PC-9 (cell line): ENCODE results near the gene TRMT2A. TPM values are rescaled to one million over a fixed set of nuclear protein-coding genes. Genes with fewer than 3 reads are reported as not detected.
A peak's percentile ranks its signal among the peaks of the same experiment; 100 is the strongest.

Source experiments
- BruUV-seq: library from RNA; stranded (reverse); fragments of 400-500 nt; replicated peaks from 2 replicates; lab custom pipeline; 2021; lab: Mats Ljungman, UMichigan
- CTCF ChIA-PET: fragments of 300-600 bp; sonication (Branson Sonifier 250); formaldehyde crosslinking; loops from one replicate; lab custom pipeline; 2022; ENCODE audit warnings: antibody characterized with exemption; lab: Charles Lee
- POLR2A ChIA-PET: fragments of 300-600 bp; sonication (Branson Sonifier 250); formaldehyde crosslinking; loops from one replicate; lab custom pipeline; 2022; ENCODE audit warnings: antibody characterized with exemption; ENCODE audit not compliant: unreplicated experiment; lab: Charles Lee
- DNase-seq, 2 experiments: peaks; one replicate each; pipeline versions ENCODE4 v3.0.0 to v3.0.0-alpha.2; 2015 to 2022; ENCODE audit warnings: mixed read lengths in 1 of 2
- H2AFZ ChIP-seq: fragments of 200-600 bp; sonication (generic); 2 replicates; pipeline ENCODE4 v1.8.1; 2017; ENCODE audit warnings: antibody characterized with exemption
- H3F3A ChIP-seq: fragments of 200-600 bp; sonication (generic); 2 replicates; pipeline ENCODE4 v1.8.1; 2017; ENCODE audit warnings: antibody characterized with exemption, mild to moderate bottlenecking, low read depth; ENCODE audit not compliant: insufficient read depth
- H3K27ac ChIP-seq: fragments of 200-600 bp; sonication (generic); 2 replicates; pipeline ENCODE4 v1.6.1; 2016; ENCODE audit warnings: mixed run types
- H3K27me3 ChIP-seq: fragments of 200-600 bp; sonication (generic); 2 replicates; pipeline ENCODE4 v1.6.1; 2016; ENCODE audit warnings: low read depth, mixed run types; ENCODE audit not compliant: insufficient read depth
- H3K36me3 ChIP-seq: fragments of 200-600 bp; sonication (generic); 2 replicates; pipeline ENCODE4 v1.6.1; 2016; ENCODE audit warnings: low read depth, mixed run types
- H3K4me1 ChIP-seq: fragments of 200-600 bp; sonication (generic); replicated peaks from 2 replicates; pipeline ENCODE4 v1.6.1; 2016; ENCODE audit warnings: mixed run types; ENCODE audit not compliant: insufficient read depth
- H3K4me2 ChIP-seq: fragments of 200-600 bp; sonication (generic); 2 replicates; pipeline ENCODE4 v1.6.1; 2017; ENCODE audit warnings: mixed run types
- H3K4me3 ChIP-seq: fragments of 200-600 bp; sonication (generic); 2 replicates; pipeline ENCODE4 v1.6.1; 2016; ENCODE audit warnings: mixed run types
- H3K79me2 ChIP-seq: fragments of 200-600 bp; sonication (generic); 2 replicates; pipeline ENCODE4 v1.6.1; 2017; ENCODE audit warnings: low read depth, mixed run types
- H3K9me2 ChIP-seq: fragments of 200-600 bp; sonication (generic); 2 replicates; pipeline ENCODE4 v1.8.1; 2017; ENCODE audit warnings: mild to moderate bottlenecking; ENCODE audit not compliant: insufficient read depth
- H3K9me3 ChIP-seq: fragments of 200-600 bp; sonication (generic); 2 replicates; pipeline ENCODE4 v1.8.1; 2016; ENCODE audit warnings: low read depth; ENCODE audit not compliant: insufficient read depth
- H4K20me1 ChIP-seq: fragments of 200-600 bp; sonication (generic); 2 replicates; pipeline ENCODE4 v1.8.1; 2017; ENCODE audit not compliant: insufficient read depth
- CTCF ChIP-seq: fragments of 200-600 bp; sonication (generic); conservative IDR thresholded peaks from 2 replicates; pipeline ENCODE4 v1.6.1; 2017; ENCODE audit warnings: mixed run types, antibody characterized with exemption, mild to moderate bottlenecking, moderate library complexity
- EZH2 ChIP-seq: fragments of 200-600 bp; sonication (generic); IDR thresholded peaks from 2 replicates; pipeline ENCODE4 v1.8.0; 2017; ENCODE audit warnings: antibody characterized with exemption, low read depth
- intact Hi-C: fragments of 100-400 bp; cut with micrococcal nuclease; formaldehyde crosslinking; loops from one replicate; pipeline ENCODE4 v1.10.0; 2022; ENCODE audit not compliant: unreplicated experiment
- total RNA-seq: library from RNA; stranded (reverse); gene quantifications from 2 replicates; pipeline ENCODE4 v1.2.3, GENCODE V29; 2021

Gene TRMT2A
- total RNA-seq, 1 experiment from 2014 or later = 31.5 TPM

- H3K27me3 ChIP-seq = no peaks in the 10 kb centered on the region
- peaks cover 8% of the 10 kb centered on the region; the same call in 1 of the 2 replicates for H3F3A ChIP-seq
- CTCF ChIA-PET = interaction anchor here (0.6 kb wide), 1 partner anchor 80 kb away, joined by 5 read pairs; no protein-coding TSS in a partner anchor
- H3K9me3 ChIP-seq = no peaks in the 10 kb centered on the region
- H3K4me2 ChIP-seq = no peak overlapping the region
- H3K79me2 ChIP-seq = no peaks in the 10 kb centered on the region
- intact Hi-C loops = no loop called here
- H3K36me3 ChIP-seq = no peaks in the 10 kb centered on the region
- H3K9me2 ChIP-seq = no peaks in the 10 kb centered on the region
- H3K4me3 ChIP-seq = no peak overlapping the region
- no TSS peak for BruUV-seq
- TF ChIP-seq CTCF = no peak
- no peak for TF ChIP-seq EZH2
- no peak for DNase-seq
- no peak overlapping the region for H2AFZ ChIP-seq
- peaks cover 1% of the 10 kb centered on the region; the same call in 1 of the 2 replicates for H4K20me1 ChIP-seq
- no peak overlapping the region for H3K27ac ChIP-seq
- no peaks in the 10 kb centered on the region; the same call in 1 of the 2 replicates for H3K4me1 ChIP-seq
- POLR2A ChIA-PET = no interaction called here
Observed at GRCh38 chr22:20129747-20130014, 12.7 kb upstream of the TRMT2A start.

GRCh38 chr22:20128902-20129746, 12.1 kb upstream of the TRMT2A start:
- Histone ChIP-seq H3F3A (peaks cover 8% of the 10 kb centered on the region; the same call in 1 of the 2 replicates), H3K79me2 (no peaks in the 10 kb centered on the region), H3K9me2 (no peaks in the 10 kb centered on the region), H3K4me1 (no peaks in the 10 kb centered on the region; the same call in 1 of the 2 replicates), H2AFZ (no peak overlapping the region), H3K9me3 (no peaks in the 10 kb centered on the region), H3K4me3 (no peak overlapping the region), H3K36me3 (no peaks in the 10 kb centered on the region), H3K27me3 (no peaks in the 10 kb centered on the region), H3K27ac (no peak overlapping the region), H3K4me2 (no peak overlapping the region), H4K20me1 (no peaks in the 10 kb centered on the region)
- intact Hi-C loops = no loop called here
- CTCF ChIA-PET = interaction anchor here (0.6 kb wide), 1 partner anchor 79 kb away, joined by 5 read pairs; no protein-coding TSS in a partner anchor
- TSS peak; percentile 18 for BruUV-seq
- DNase-seq = peak in 1 of 2 experiments; percentile 35
- POLR2A ChIA-PET = no interaction called here
- TF ChIP-seq EZH2 (no peak), CTCF (peak; percentile 45)

GRCh38 chr22:20128619-20128901, 11.5 kb upstream of the TRMT2A start:
- Histone ChIP-seq H3K9me2 (no peaks in the 10 kb centered on the region), H3K79me2 (no peaks in the 10 kb centered on the region), H3K27me3 (no peaks in the 10 kb centered on the region), H3K27ac (no peak overlapping the region), H3K4me2 (no peak overlapping the region), H2AFZ (no peak overlapping the region), H3K4me3 (no peak overlapping the region), H4K20me1 (no peaks in the 10 kb centered on the region), H3K9me3 (no peaks in the 10 kb centered on the region), H3K36me3 (no peaks in the 10 kb centered on the region), H3K4me1 (no peaks in the 10 kb centered on the region; the same call in 1 of the 2 replicates), H3F3A (peaks cover 8% of the 10 kb centered on the region; the same call in 1 of the 2 replicates)
- no TSS peak for BruUV-seq
- ChIA-PET POLR2A (no interaction called here), CTCF (interaction anchor here (0.6 kb wide), 1 partner anchor 514 kb away, joined by 8 read pairs; no protein-coding TSS in a partner anchor)
- no peak for DNase-seq
- TF ChIP-seq EZH2 (no peak), CTCF (no peak)
- intact Hi-C loops = no loop called here
